ENCODE data around the gene DLGAP4.

DNA sequence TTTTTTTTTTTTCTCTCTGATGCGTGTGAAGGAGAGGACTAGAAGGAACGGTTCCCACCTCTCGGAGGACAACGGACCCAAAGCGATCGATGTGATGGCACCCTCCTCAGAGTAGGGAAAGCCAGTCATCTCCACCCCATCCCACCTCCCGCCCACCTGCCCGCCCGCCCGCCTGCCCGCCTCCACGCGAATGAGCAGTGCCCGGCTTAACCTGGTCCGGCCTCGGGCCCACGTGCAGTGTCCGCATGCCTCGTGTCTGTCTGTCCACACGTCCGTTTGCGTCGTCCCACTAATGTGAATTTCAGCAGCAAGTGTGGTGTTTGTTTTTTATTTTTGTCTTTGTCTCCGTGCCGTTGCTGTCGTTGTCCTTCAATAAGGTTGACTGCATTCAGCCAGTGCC lies 193.1 kb downstream of the DLGAP4 start:
- TF ChIP-seq, protein P1, sequence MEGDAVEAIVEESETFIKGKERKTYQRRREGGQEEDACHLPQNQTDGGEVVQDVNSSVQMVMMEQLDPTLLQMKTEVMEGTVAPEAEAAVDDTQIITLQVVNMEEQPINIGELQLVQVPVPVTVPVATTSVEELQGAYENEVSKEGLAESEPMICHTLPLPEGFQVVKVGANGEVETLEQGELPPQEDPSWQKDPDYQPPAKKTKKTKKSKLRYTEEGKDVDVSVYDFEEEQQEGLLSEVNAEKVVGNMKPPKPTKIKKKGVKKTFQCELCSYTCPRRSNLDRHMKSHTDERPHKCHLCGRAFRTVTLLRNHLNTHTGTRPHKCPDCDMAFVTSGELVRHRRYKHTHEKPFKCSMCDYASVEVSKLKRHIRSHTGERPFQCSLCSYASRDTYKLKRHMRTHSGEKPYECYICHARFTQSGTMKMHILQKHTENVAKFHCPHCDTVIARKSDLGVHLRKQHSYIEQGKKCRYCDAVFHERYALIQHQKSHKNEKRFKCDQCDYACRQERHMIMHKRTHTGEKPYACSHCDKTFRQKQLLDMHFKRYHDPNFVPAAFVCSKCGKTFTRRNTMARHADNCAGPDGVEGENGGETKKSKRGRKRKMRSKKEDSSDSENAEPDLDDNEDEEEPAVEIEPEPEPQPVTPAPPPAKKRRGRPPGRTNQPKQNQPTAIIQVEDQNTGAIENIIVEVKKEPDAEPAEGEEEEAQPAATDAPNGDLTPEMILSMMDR (IDR thresholded peaks at IDR 0.05): no peak
- no peak for TF ChIP-seq ZFX (IDR thresholded peaks at IDR 0.05; ENCODE audit: borderline replicate concordance)
